Gastrocnemius medialis (tissue), 4 donors: ENCODE results near the gene TARS3. TPM values are rescaled to one million over a fixed set of nuclear protein-coding genes. Genes with fewer than 3 reads are reported as not detected.

Experiments
- ATAC-seq, 2 donors: fragments of 150-250 bp; one replicate each; pipeline ENCODE4 v1.9.1; 2016
- DNase-seq, 2 donors: peaks; one replicate each; pipeline ENCODE4 v3.0.0-alpha.2; 2019
- H3K27ac ChIP-seq, 4 donors: fragments of 200-600 bp; sonication (generic); 1 replicate in 1 of 4; 2 replicates in 3 of 4; pipeline ENCODE4 v1.5.1; 2016 to 2018; ENCODE audit warnings: mild to moderate bottlenecking in 2 of 4, moderate library complexity in 1 of 4
- H3K27me3 ChIP-seq, 3 donors: fragments of 200-600 bp; sonication (generic) in 2 of 3; 1 replicate in 1 of 3; 2 replicates in 2 of 3; pipeline versions ENCODE4 v1.5.1 to v1.6.0; 2016 to 2019; ENCODE audit warnings: mild to moderate bottlenecking in 1 of 3, moderate library complexity in 1 of 3
- H3K36me3 ChIP-seq, 2 donors: fragments of 200-600 bp; sonication (generic) in 1 of 2; one replicate each; pipeline ENCODE4 v1.5.1; 2017 to 2018
- H3K4me1 ChIP-seq, 2 donors: fragments of 200-600 bp; sonication (generic) in 1 of 2; one replicate each; pipeline ENCODE4 v1.5.1; 2016 to 2017; ENCODE audit warnings: mild to moderate bottlenecking in 2 of 2
- H3K4me3 ChIP-seq, 4 donors: fragments of 200-600 bp; sonication (generic) in 3 of 4; 1 replicate in 1 of 4; 2 replicates in 3 of 4; pipeline ENCODE4 v1.5.1; 2016 to 2019; ENCODE audit warnings: mild to moderate bottlenecking in 2 of 4
- H3K9me3 ChIP-seq, 3 donors: fragments of 200-600 bp; sonication (generic) in 2 of 3; 1 replicate in 1 of 3; 2 replicates in 2 of 3; pipeline ENCODE4 v1.5.1; 2016 to 2019
- POLR2A ChIP-seq, 2 donors: fragments of 450-650 bp; IDR thresholded peaks; one replicate each; pipeline ENCODE4 v1.6.1; 2017; ENCODE audit warnings: antibody characterized with exemption in 2 of 2, mild to moderate bottlenecking in 2 of 2, moderate library complexity in 2 of 2
- in situ Hi-C, 4 donors: fragments of 200-750 bp; cut with MboI; loops; one replicate each; pipeline versions ENCODE4 v1.15.0 to v1.8.0; 2017; ENCODE audit warnings: low sequenced_read_pairs in 4 of 4
- intact Hi-C: fragments of 100-400 bp; cut with DNase I; formaldehyde crosslinking; loops from one replicate; pipeline ENCODE4 v1.15.1; 2023; ENCODE audit warnings: low total_unique reads
- total RNA-seq, 4 donors: library from RNA; depleted of rRNA; stranded (reverse); fragments of >200 nt; gene quantifications; one replicate each; pipeline versions ENCODE4 v1.1.0 to v1.2.3, GENCODE V29; 2016
- TF ChIP-seq, protein P1 (sequence below), 5 experiments: fragments of 450-650 bp in 3 of 5; fragments of 200-600 bp in 2 of 5; sonication (generic) in 2 of 5; IDR thresholded peaks in 4 of 5; conservative IDR thresholded peaks in 1 of 5; 1 replicate in 4 of 5; 2 replicates in 1 of 5; pipeline ENCODE4 v1.5.1; 2016 to 2019; ENCODE audit warnings: antibody characterized with exemption in 5 of 5, mild to moderate bottlenecking in 3 of 5, moderate library complexity in 3 of 5

The TARS3 gene
- total RNA-seq, 4 donors from 2014 or later = 38.3 to 69.9 (median 55.4) TPM

- peaks cover 30 to 47% of the 10 kb centered on the region in 2 donors for H3K4me1 ChIP-seq
- TF ChIP-seq POLR2A (IDR thresholded peaks at IDR 0.05) = no peak
- TF ChIP-seq, protein P1, sequence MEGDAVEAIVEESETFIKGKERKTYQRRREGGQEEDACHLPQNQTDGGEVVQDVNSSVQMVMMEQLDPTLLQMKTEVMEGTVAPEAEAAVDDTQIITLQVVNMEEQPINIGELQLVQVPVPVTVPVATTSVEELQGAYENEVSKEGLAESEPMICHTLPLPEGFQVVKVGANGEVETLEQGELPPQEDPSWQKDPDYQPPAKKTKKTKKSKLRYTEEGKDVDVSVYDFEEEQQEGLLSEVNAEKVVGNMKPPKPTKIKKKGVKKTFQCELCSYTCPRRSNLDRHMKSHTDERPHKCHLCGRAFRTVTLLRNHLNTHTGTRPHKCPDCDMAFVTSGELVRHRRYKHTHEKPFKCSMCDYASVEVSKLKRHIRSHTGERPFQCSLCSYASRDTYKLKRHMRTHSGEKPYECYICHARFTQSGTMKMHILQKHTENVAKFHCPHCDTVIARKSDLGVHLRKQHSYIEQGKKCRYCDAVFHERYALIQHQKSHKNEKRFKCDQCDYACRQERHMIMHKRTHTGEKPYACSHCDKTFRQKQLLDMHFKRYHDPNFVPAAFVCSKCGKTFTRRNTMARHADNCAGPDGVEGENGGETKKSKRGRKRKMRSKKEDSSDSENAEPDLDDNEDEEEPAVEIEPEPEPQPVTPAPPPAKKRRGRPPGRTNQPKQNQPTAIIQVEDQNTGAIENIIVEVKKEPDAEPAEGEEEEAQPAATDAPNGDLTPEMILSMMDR (IDR thresholded peaks at IDR 0.05 in 4 of 5, conservative IDR thresholded peaks at IDR 0.05 in 1 of 5) = no peak
- H3K36me3 ChIP-seq = no peaks in the 10 kb centered on the region
- no peak for DNase-seq
- no peak for ATAC-seq
- H3K27me3 ChIP-seq = no peaks in the 10 kb centered on the region
- no peaks in the 10 kb centered on the region for H3K9me3 ChIP-seq
- H3K4me3 ChIP-seq = no peak overlapping the region
- H3K27ac ChIP-seq = peak overlapping the region; percentile 60 to 92 (median 88)
- intact Hi-C loops = no loop called here
- in situ Hi-C loops = no loop called here
These were observed 99.1 kb downstream of the TARS3 start for GRCh38 chr15:101625184-101625583.

- in situ Hi-C loops = no loop called here
- ATAC-seq (no peak), DNase-seq (no peak)
- Histone ChIP-seq H3K27ac (peak overlapping the region; percentile 60 to 92 (median 88)), H3K4me3 (no peak overlapping the region), H3K36me3 (no peaks in the 10 kb centered on the region), H3K9me3 (no peaks in the 10 kb centered on the region), H3K4me1 (peaks cover 45 to 63% of the 10 kb centered on the region in 2 donors), H3K27me3 (no peaks in the 10 kb centered on the region)
- intact Hi-C loops = no loop called here
- TF ChIP-seq, protein P1 (IDR thresholded peaks at IDR 0.05 in 4 of 5, conservative IDR thresholded peaks at IDR 0.05 in 1 of 5) = no peak
- no peak for TF ChIP-seq POLR2A (IDR thresholded peaks at IDR 0.05)
These were observed 100.6 kb downstream of the TARS3 start for GRCh38 chr15:101623367-101624304.

DNA sequence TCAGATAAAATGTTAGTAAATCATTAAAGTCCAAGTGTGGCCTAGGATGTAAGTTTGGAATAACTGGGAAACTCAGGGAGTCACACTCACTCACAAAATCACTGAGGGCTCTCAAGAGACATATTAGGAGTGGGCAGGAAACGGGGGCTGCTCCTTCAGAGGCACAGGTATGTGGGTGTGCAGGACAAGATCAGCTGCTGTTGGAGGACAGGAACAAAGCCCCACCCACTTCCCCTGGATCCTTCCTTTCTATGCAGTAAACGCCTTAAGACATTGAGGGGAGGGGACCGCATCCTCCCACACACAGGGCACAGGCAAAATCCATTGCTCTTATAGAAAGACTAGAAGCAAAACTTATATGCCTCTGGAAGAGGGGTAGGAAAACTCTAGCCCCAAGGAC is 102.3 kb downstream of the TARS3 start:
- no peak for DNase-seq
- no peaks in the 10 kb centered on the region for H3K9me3 ChIP-seq
- in situ Hi-C loops = no loop called here
- peak overlapping the region; percentile 82 to 92 (median 87) for H3K27ac ChIP-seq
- no peak for ATAC-seq
- intact Hi-C loops = loop anchor here (2.0 kb wide), 1 partner anchor 121 kb away; no protein-coding TSS in a partner anchor
- H3K36me3 ChIP-seq = no peaks in the 10 kb centered on the region
- peaks cover 53 to 78% of the 10 kb centered on the region in 2 donors for H3K4me1 ChIP-seq
- no peaks in the 10 kb centered on the region for H3K27me3 ChIP-seq
- TF ChIP-seq POLR2A (IDR thresholded peaks at IDR 0.05) = no peak
- TF ChIP-seq, protein P1 (IDR thresholded peaks at IDR 0.05 in 4 of 5, conservative IDR thresholded peaks at IDR 0.05 in 1 of 5) = no peak
- no peak overlapping the region for H3K4me3 ChIP-seq

DNA sequence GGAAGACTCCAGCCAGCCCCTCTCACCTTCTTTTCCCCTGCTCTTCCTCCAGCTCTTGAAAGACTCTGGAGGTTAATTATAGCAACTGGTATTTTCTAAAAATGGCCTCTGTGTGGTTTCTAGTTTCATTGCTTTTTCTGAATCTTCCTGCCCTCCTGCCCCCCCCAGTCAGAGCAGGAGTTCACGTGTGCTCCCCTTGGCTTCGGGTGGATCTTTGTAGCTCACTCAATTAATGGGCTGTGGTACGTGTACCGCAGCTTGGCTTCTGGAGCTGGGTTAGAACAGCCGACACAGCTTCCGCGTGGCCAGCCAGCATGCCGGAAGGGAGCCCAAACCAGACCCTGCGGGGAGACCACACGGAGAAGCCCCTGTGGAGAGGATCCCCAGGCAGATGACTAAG is 103.6 kb downstream of the TARS3 start:
- intact Hi-C loops = loop anchor here (2.0 kb wide), 1 partner anchor 120 kb away; no protein-coding TSS in a partner anchor
- H3K4me1 ChIP-seq = peaks cover 60 to 85% of the 10 kb centered on the region in 2 donors
- H3K27ac ChIP-seq = peak overlapping the region; percentile 82 to 92 (median 87)
- no peaks in the 10 kb centered on the region for H3K36me3 ChIP-seq
- peak overlapping the region; percentile 12 to 30 (median 22) for H3K4me3 ChIP-seq
- ATAC-seq = peak; percentile 76 to 83
- no peaks in the 10 kb centered on the region for H3K9me3 ChIP-seq
- TF ChIP-seq POLR2A (IDR thresholded peaks at IDR 0.05) = peak in 1 of 2 donors; percentile 49
- TF ChIP-seq, protein P1 (IDR thresholded peaks at IDR 0.05 in 4 of 5, conservative IDR thresholded peaks at IDR 0.05 in 1 of 5) = no peak
- in situ Hi-C loops = no loop called here
- peak in 1 of 2 donors; percentile 65 for DNase-seq
- no peaks in the 10 kb centered on the region for H3K27me3 ChIP-seq
